SU-DHL-6 (cell line): ENCODE results near the gene XRRA1.

Experiments
- H2AFZ ChIP-seq: fragments of 200-600 bp; sonication (generic); 2 replicates; pipeline ENCODE4 v1.6.1; 2014; ENCODE audit warnings: low read depth, mild to moderate bottlenecking, moderate library complexity, mixed read lengths, antibody characterized with exemption, low read length; ENCODE audit not compliant: severe bottlenecking
- H3F3A ChIP-seq: fragments of 200-600 bp; shearing (Covaris generic); 2 replicates; pipeline ENCODE4 v1.6.0; 2016; ENCODE audit warnings: antibody characterized with exemption, mild to moderate bottlenecking; ENCODE audit not compliant: insufficient read depth
- H3K27ac ChIP-seq: fragments of 200-600 bp; sonication (generic); 2 replicates; pipeline ENCODE4 v1.5.1; 2016; ENCODE audit warnings: low read depth, mild to moderate bottlenecking, low read length, moderate library complexity, mixed read lengths
- H3K27me3 ChIP-seq: fragments of 200-600 bp; sonication (generic), shearing (Covaris generic); 2 replicates; pipeline ENCODE4 v1.6.0; 2014; ENCODE audit warnings: mild to moderate bottlenecking, low read length
- H3K36me3 ChIP-seq: fragments of 200-600 bp; sonication (generic); 2 replicates; pipeline ENCODE4 v1.6.1; 2014; ENCODE audit warnings: mild to moderate bottlenecking, low read length, mixed read lengths
- H3K4me2 ChIP-seq: fragments of 300-600, 200-600 bp; shearing (Covaris generic), sonication (generic); 2 replicates; pipeline ENCODE4 v1.6.0; 2014; ENCODE audit warnings: low read length, low read depth, mild to moderate bottlenecking; ENCODE audit not compliant: poor library complexity, severe bottlenecking
- H3K4me3 ChIP-seq: fragments of 200-600 bp; sonication (generic); 2 replicates; pipeline ENCODE4 v1.5.1; 2014; ENCODE audit warnings: antibody characterized with exemption, low read length, mild to moderate bottlenecking, mixed read lengths; ENCODE audit not compliant: insufficient read depth, poor library complexity, severe bottlenecking
- H3K79me2 ChIP-seq: fragments of 200-600 bp; sonication (generic); 2 replicates; pipeline ENCODE4 v1.6.1; 2014; ENCODE audit warnings: mild to moderate bottlenecking, low read length, moderate library complexity; ENCODE audit not compliant: insufficient read depth
- H3K9ac ChIP-seq: fragments of 200-600 bp; sonication (generic); 2 replicates; pipeline ENCODE4 v1.7.0; 2014; ENCODE audit warnings: mild to moderate bottlenecking, low read length
- H3K9me2 ChIP-seq: fragments of 200-600 bp; sonication (generic); replicated peaks from 2 replicates; pipeline ENCODE4 v1.6.1; 2014; ENCODE audit warnings: low read length; ENCODE audit not compliant: insufficient read depth
- H3K9me3 ChIP-seq: fragments of 200-600 bp; sonication (generic); 2 replicates; pipeline ENCODE4 v1.6.1; 2014; ENCODE audit warnings: low read length, mixed read lengths; ENCODE audit not compliant: insufficient read depth
- H4K20me1 ChIP-seq: fragments of 200-600 bp; sonication (generic); 2 replicates; pipeline ENCODE4 v1.6.1; 2014; ENCODE audit warnings: low read depth, mild to moderate bottlenecking, antibody characterized with exemption, low read length, moderate library complexity, mixed read lengths
- CTCF ChIP-seq: fragments of 200-600 bp; sonication (generic); IDR thresholded peaks from one replicate; pipeline ENCODE4 v1.5.1; 2017; ENCODE audit warnings: antibody characterized with exemption, mild to moderate bottlenecking, low read length, moderate library complexity; ENCODE audit not compliant: insufficient read depth, poor library complexity, severe bottlenecking
- EZH2phosphoT487 ChIP-seq: fragments of 200-600 bp; sonication (generic), shearing (Covaris generic); conservative IDR thresholded peaks from 2 replicates; pipeline ENCODE4 v1.6.1; 2018; ENCODE audit warnings: mild to moderate bottlenecking, antibody characterized with exemption, low read length, moderate library complexity, mixed read lengths

Gene XRRA1

GRCh38 chr11:74842967-74843366 lies 105.9 kb downstream of the XRRA1 start:
- H3K4me2 ChIP-seq = no peak overlapping the region

GRCh38 chr11:74840486-74840885 lies 108.4 kb downstream of the XRRA1 start:
- Histone ChIP-seq H3K27ac (no peak overlapping the region), H3K9ac (no peak overlapping the region), H3K9me2 (no peaks in the 10 kb centered on the region), H3K4me2 (no peak overlapping the region), H4K20me1 (no peaks in the 10 kb centered on the region), H3F3A (no peaks in the 10 kb centered on the region), H3K27me3 (no peaks in the 10 kb centered on the region), H2AFZ (no peak overlapping the region), H3K4me3 (no peak overlapping the region), H3K36me3 (no peaks in the 10 kb centered on the region), H3K9me3 (no peaks in the 10 kb centered on the region), H3K79me2 (no peaks in the 10 kb centered on the region)
- no peak for TF ChIP-seq EZH2phosphoT487
- no peak for TF ChIP-seq CTCF

More at GRCh38 chr11:74842967-74843366, 105.9 kb downstream of the XRRA1 start:
- H3K36me3 ChIP-seq = no peaks in the 10 kb centered on the region
- TF ChIP-seq CTCF (no peak), EZH2phosphoT487 (no peak)
- no peaks in the 10 kb centered on the region for H3K27me3 ChIP-seq
- H4K20me1 ChIP-seq = no peaks in the 10 kb centered on the region
- no peaks in the 10 kb centered on the region for H3K9me2 ChIP-seq
- H2AFZ ChIP-seq = no peak overlapping the region
- no peaks in the 10 kb centered on the region for H3F3A ChIP-seq
- no peak overlapping the region for H3K27ac ChIP-seq
- no peaks in the 10 kb centered on the region for H3K9me3 ChIP-seq
- no peaks in the 10 kb centered on the region for H3K79me2 ChIP-seq
- H3K4me3 ChIP-seq = no peak overlapping the region
- H3K9ac ChIP-seq = no peak overlapping the region

- Histone ChIP-seq H3K27me3 (no peaks in the 10 kb centered on the region), H3K36me3 (0 out of 2 replicates have a peak, but pooled peaks cover 2% of the 10 kb centered on the region), H3K79me2 (no peaks in the 10 kb centered on the region), H3K4me3 (no peak overlapping the region), H3K4me2 (no peak overlapping the region), H3K27ac (no peak overlapping the region), H4K20me1 (no peaks in the 10 kb centered on the region), H3K9ac (no peak overlapping the region), H3K9me2 (no peaks in the 10 kb centered on the region), H3F3A (no peaks in the 10 kb centered on the region), H3K9me3 (no peaks in the 10 kb centered on the region), H2AFZ (no peak overlapping the region)
- TF ChIP-seq CTCF (no peak), EZH2phosphoT487 (no peak)
Measured at GRCh38 chr11:74839971-74840370, 108.9 kb downstream of the XRRA1 start.
